MCF 10A (cell line): ENCODE measurements around the gene TMEM72. TPM values are rescaled to one million over a fixed set of nuclear protein-coding genes. Genes with fewer than 3 reads are reported as not detected.

ENCODE experiments used
- BruUV-seq: library from RNA; stranded (reverse); fragments of 400-500 nt; replicated peaks from 2 replicates; lab custom pipeline; 2021; lab: Mats Ljungman, UMichigan
- CTCF ChIA-PET: fragments of 300-600 bp; sonication (Branson Sonifier 250); formaldehyde crosslinking; extraction: SDS; loops from one replicate; lab custom pipeline; 2021; ENCODE audit warnings: antibody characterized with exemption, inconsistent platforms; lab: Yijun Ruan, JAX
- POLR2A ChIA-PET: fragments of 300-600, 350-650 bp; sonication (Branson Sonifier 250); formaldehyde crosslinking; extraction: SDS; loops from one replicate; lab custom pipeline; 2020; ENCODE audit warnings: antibody characterized with exemption, inconsistent platforms; lab: Yijun Ruan, JAX
- DNase-seq: peaks from one replicate; pipeline ENCODE4 v3.0.0-alpha.2; 2018; ENCODE audit not compliant: unreplicated experiment
- H3K27ac Mint-ChIP-seq: one replicate; pipeline ENCODE4 v1.8.0; 2022; ENCODE audit warnings: mild to moderate bottlenecking, low read depth, mixed read lengths; ENCODE audit not compliant: unreplicated experiment
- H3K27me3 Mint-ChIP-seq: one replicate; pipeline ENCODE4 v1.8.0; 2022; ENCODE audit warnings: mixed read lengths; ENCODE audit not compliant: insufficient read depth, unreplicated experiment
- H3K36me3 Mint-ChIP-seq: one replicate; pipeline ENCODE4 v1.8.0; 2022; ENCODE audit warnings: mild to moderate bottlenecking, moderate library complexity, mixed read lengths; ENCODE audit not compliant: insufficient read depth, unreplicated experiment
- H3K4me1 Mint-ChIP-seq: one replicate; pipeline ENCODE4 v1.8.0; 2022; ENCODE audit warnings: mixed read lengths; ENCODE audit not compliant: insufficient read depth, unreplicated experiment
- H3K4me3 Mint-ChIP-seq: one replicate; pipeline ENCODE4 v1.8.0; 2022; ENCODE audit warnings: mild to moderate bottlenecking, moderate library complexity, mixed read lengths; ENCODE audit not compliant: unreplicated experiment
- H3K9me3 Mint-ChIP-seq: one replicate; pipeline ENCODE4 v1.8.0; 2022; ENCODE audit warnings: mixed read lengths; ENCODE audit not compliant: unreplicated experiment
- intact Hi-C: fragments of 100-400 bp; cut with micrococcal nuclease; formaldehyde crosslinking; loops from 2 replicates; pipeline ENCODE4 v1.14.1; 2022
- total RNA-seq: library from RNA; stranded (reverse); gene quantifications from 2 replicates; pipeline ENCODE4 v1.2.3, GENCODE V29; 2022
- TF ChIP-seq, protein P1 (sequence below): fragments of 200-600 bp; IDR thresholded peaks from one replicate; pipeline ENCODE4 v1.8.0; 2022; ENCODE audit warnings: antibody characterized with exemption, mild to moderate bottlenecking; ENCODE audit not compliant: unreplicated experiment

TMEM72 gene
- total RNA-seq, 1 experiment from 2014 or later = not detected

DNA sequence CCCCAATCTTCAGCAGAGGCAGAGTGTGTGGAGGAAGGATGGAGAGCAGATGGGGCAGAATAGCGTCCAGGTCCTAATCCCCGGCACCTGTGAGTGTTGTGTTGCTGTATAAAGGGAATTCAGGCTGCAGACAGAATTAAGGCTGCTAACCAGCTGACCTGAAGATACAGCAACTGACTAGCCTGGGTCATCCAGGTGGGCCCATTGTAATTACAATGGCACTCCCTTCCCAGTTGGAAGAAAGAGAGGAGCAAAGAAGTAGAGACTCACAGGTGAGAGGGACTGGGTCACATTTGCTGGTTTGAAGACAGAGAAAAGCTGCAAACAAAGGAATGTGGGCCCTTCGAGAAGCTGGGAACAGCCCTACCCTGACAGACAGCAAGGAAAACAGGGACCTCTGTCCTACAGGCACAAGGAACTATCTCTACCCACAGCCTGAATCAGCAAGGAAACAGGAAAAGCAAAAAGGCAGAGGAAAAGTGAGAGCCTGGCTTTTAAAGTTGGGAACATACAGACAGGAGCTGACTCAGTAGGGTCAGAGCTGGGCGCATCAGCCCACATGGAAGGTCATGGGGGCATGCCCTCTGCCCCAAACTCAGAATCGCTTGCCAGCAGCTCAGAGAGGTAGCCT lies 11.6 kb upstream of the TMEM72 start:
- H3K27me3 Mint-ChIP-seq = no peaks in the 10 kb centered on the region
- ChIA-PET CTCF (no interaction called here), POLR2A (interaction anchor here (0.7 kb wide), 1 partner anchor 64 kb away, joined by 3 read pairs; no protein-coding TSS in a partner anchor)
- intact Hi-C loops = no loop called here
- TF ChIP-seq, protein P1, sequence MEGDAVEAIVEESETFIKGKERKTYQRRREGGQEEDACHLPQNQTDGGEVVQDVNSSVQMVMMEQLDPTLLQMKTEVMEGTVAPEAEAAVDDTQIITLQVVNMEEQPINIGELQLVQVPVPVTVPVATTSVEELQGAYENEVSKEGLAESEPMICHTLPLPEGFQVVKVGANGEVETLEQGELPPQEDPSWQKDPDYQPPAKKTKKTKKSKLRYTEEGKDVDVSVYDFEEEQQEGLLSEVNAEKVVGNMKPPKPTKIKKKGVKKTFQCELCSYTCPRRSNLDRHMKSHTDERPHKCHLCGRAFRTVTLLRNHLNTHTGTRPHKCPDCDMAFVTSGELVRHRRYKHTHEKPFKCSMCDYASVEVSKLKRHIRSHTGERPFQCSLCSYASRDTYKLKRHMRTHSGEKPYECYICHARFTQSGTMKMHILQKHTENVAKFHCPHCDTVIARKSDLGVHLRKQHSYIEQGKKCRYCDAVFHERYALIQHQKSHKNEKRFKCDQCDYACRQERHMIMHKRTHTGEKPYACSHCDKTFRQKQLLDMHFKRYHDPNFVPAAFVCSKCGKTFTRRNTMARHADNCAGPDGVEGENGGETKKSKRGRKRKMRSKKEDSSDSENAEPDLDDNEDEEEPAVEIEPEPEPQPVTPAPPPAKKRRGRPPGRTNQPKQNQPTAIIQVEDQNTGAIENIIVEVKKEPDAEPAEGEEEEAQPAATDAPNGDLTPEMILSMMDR = no peak
- H3K36me3 Mint-ChIP-seq = no peaks in the 10 kb centered on the region
- BruUV-seq = no TSS peak
- DNase-seq = no peak
- H3K4me1 Mint-ChIP-seq = no peaks in the 10 kb centered on the region
- H3K9me3 Mint-ChIP-seq = no peaks in the 10 kb centered on the region
- H3K4me3 Mint-ChIP-seq = no peak overlapping the region
- H3K27ac Mint-ChIP-seq = no peak overlapping the region

DNA sequence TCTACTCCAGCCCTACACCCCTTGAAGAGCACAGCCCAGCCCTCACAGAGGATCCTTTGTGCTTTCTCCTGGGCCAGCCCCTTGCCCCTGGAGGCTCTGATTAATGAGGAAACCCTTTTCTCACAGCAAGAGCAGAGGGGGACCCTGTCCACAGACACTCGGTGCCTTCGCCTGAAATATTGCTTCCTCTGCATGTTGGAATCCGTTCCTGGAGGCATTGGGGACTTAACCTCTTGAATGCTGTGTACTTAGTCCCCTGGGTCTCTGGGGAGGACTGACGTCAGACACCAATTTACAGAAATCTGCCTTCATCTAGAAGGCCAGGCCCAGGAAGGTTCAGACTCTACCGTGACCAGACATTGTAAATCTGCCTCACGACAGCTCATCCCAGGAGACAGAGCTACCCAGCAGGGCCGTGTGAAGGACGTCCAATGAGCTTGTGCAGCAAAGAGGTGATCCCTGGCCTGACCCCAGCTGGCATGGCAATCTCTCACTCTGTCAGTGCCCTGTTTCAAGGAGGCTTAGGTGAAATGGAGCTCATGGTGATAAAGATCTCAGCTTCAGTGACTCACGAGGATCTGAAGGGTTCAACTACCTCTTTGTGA lies 8.1 kb upstream of the TMEM72 start:
- no peak for DNase-seq
- TF ChIP-seq, protein P1 = no peak
- Mint-ChIP-seq H3K27me3 (no peaks in the 10 kb centered on the region), H3K4me3 (no peak overlapping the region), H3K27ac (no peak overlapping the region), H3K9me3 (no peaks in the 10 kb centered on the region), H3K4me1 (no peaks in the 10 kb centered on the region), H3K36me3 (no peaks in the 10 kb centered on the region)
- intact Hi-C loops = no loop called here
- ChIA-PET POLR2A (no interaction called here), CTCF (interaction anchor here (1.0 to 1.4 kb wide), 2 partner anchors 13 to 16 kb away, joined by 3 to 4 read pairs; no protein-coding TSS in a partner anchor)
- no TSS peak for BruUV-seq

- POLR2A ChIA-PET = no interaction called here
- Mint-ChIP-seq H3K9me3 (no peaks in the 10 kb centered on the region), H3K27ac (no peak overlapping the region), H3K36me3 (no peaks in the 10 kb centered on the region), H3K4me1 (no peaks in the 10 kb centered on the region), H3K27me3 (no peaks in the 10 kb centered on the region), H3K4me3 (no peak overlapping the region)
- TF ChIP-seq, protein P1 = no peak
- DNase-seq = no peak
- no TSS peak for BruUV-seq
- intact Hi-C loops = no loop called here
- CTCF ChIA-PET = interaction anchor here (0.8 kb wide), 1 partner anchor 26 kb away, joined by 5 read pairs; no protein-coding TSS in a partner anchor
Measured at GRCh38 chr10:44906486-44906885, 4.7 kb upstream of the TMEM72 start.

GRCh38 chr10:44907556-44907955 lies 3.6 kb upstream of the TMEM72 start:
- intact Hi-C loops = no loop called here
- DNase-seq = no peak
- no peak overlapping the region for H3K27ac Mint-ChIP-seq
- no peaks in the 10 kb centered on the region for H3K27me3 Mint-ChIP-seq
- H3K4me3 Mint-ChIP-seq = no peak overlapping the region
- no peaks in the 10 kb centered on the region for H3K9me3 Mint-ChIP-seq
- ChIA-PET POLR2A (no interaction called here), CTCF (interaction anchor here (0.7 kb wide), 1 partner anchor 535 kb away, joined by 3 read pairs; no protein-coding TSS in a partner anchor)
- no TSS peak for BruUV-seq
- TF ChIP-seq, protein P1 = no peak
- H3K4me1 Mint-ChIP-seq = no peaks in the 10 kb centered on the region
- H3K36me3 Mint-ChIP-seq = no peaks in the 10 kb centered on the region
